Mesothelial cell of epicardium (in vitro differentiated cells): Measurements from ENCODE around the gene SOCS3. TPM values are rescaled to one million over a fixed set of nuclear protein-coding genes. Genes with fewer than 3 reads are reported as not detected.

Experiments used
- DNase-seq, 2 experiments: peaks; one replicate each; pipeline ENCODE4 v3.0.0; 2021; ENCODE audit warnings: low spot score in 2 of 2; ENCODE audit not compliant: unreplicated experiment in 2 of 2
- H3K27ac Mint-ChIP-seq: 2 replicates; pipeline ENCODE4 v1.8.0; 2021; ENCODE audit warnings: mixed read lengths
- H3K27me3 Mint-ChIP-seq: 2 replicates; pipeline ENCODE4 v1.8.0; 2021; ENCODE audit warnings: low read depth, mixed read lengths
- H3K36me3 Mint-ChIP-seq: 2 replicates; pipeline ENCODE4 v1.8.0; 2021; ENCODE audit warnings: mixed read lengths
- H3K4me1 Mint-ChIP-seq: 2 replicates; pipeline ENCODE4 v1.8.0; 2021; ENCODE audit warnings: mixed read lengths
- H3K4me3 Mint-ChIP-seq: 2 replicates; pipeline ENCODE4 v1.8.0; 2021; ENCODE audit warnings: mild to moderate bottlenecking, moderate library complexity, mixed read lengths
- H3K9me3 Mint-ChIP-seq: 2 replicates; pipeline ENCODE4 v1.8.0; 2021; ENCODE audit warnings: mixed read lengths
- CTCF ChIP-seq: fragments of 200-600 bp; sonication (generic); IDR thresholded peaks from one replicate; pipeline ENCODE4 v1.5.0; 2021; ENCODE audit warnings: antibody characterized with exemption; ENCODE audit not compliant: unreplicated experiment
- total RNA-seq: library from RNA; stranded (reverse); gene quantifications from 3 replicates; pipeline ENCODE4 v1.2.1, GENCODE V29; 2021

Gene SOCS3
- total RNA-seq, 1 donor from 2014 or later = 45.7 TPM

GRCh38 chr17:78343187-78343542 is 16.7 kb downstream of the SOCS3 start:
- no peak for TF ChIP-seq CTCF
- no peak for DNase-seq
- peak overlapping the region; percentile 36 for H3K4me3 Mint-ChIP-seq
- no peaks in the 10 kb centered on the region for H3K36me3 Mint-ChIP-seq
- H3K9me3 Mint-ChIP-seq = no peaks in the 10 kb centered on the region
- H3K27ac Mint-ChIP-seq = peak overlapping the region; percentile 69
- H3K27me3 Mint-ChIP-seq = no peaks in the 10 kb centered on the region
- H3K4me1 Mint-ChIP-seq = peaks cover 13% of the 10 kb centered on the region

GRCh38 chr17:78342449-78343186 is 17.3 kb downstream of the SOCS3 start:
- H3K36me3 Mint-ChIP-seq = no peaks in the 10 kb centered on the region
- H3K4me3 Mint-ChIP-seq = peak overlapping the region; percentile 36
- peaks cover 13% of the 10 kb centered on the region for H3K4me1 Mint-ChIP-seq
- no peak for TF ChIP-seq CTCF
- no peaks in the 10 kb centered on the region for H3K9me3 Mint-ChIP-seq
- peak overlapping the region; percentile 69 for H3K27ac Mint-ChIP-seq
- no peaks in the 10 kb centered on the region for H3K27me3 Mint-ChIP-seq
- no peak for DNase-seq

- H3K27me3 Mint-ChIP-seq = peaks cover 2% of the 10 kb centered on the region
- DNase-seq = peak; percentile 67 to 77
- H3K4me1 Mint-ChIP-seq = peaks cover 13% of the 10 kb centered on the region
- no peak overlapping the region for H3K4me3 Mint-ChIP-seq
- H3K9me3 Mint-ChIP-seq = no peaks in the 10 kb centered on the region
- H3K36me3 Mint-ChIP-seq = no peaks in the 10 kb centered on the region
- H3K27ac Mint-ChIP-seq = no peak overlapping the region
- no peak for TF ChIP-seq CTCF
These were observed 18.1 kb downstream of the SOCS3 start for GRCh38 chr17:78341559-78342448.

GRCh38 chr17:78340183-78340955 is 19.5 kb downstream of the SOCS3 start:
- TF ChIP-seq CTCF = no peak
- Mint-ChIP-seq H3K27ac (peak overlapping the region; percentile 17), H3K4me1 (peaks cover 13% of the 10 kb centered on the region), H3K36me3 (no peaks in the 10 kb centered on the region), H3K9me3 (no peaks in the 10 kb centered on the region), H3K27me3 (peaks cover 2% of the 10 kb centered on the region), H3K4me3 (peak overlapping the region; percentile 49)
- no peak for DNase-seq

GRCh38 chr17:78338486-78339259 is 21.2 kb downstream of the SOCS3 start:
- DNase-seq = no peak
- Mint-ChIP-seq H3K27ac (peak overlapping the region; percentile 66), H3K27me3 (peaks cover 2% of the 10 kb centered on the region), H3K4me1 (peaks cover 11% of the 10 kb centered on the region), H3K4me3 (no peak overlapping the region), H3K36me3 (no peaks in the 10 kb centered on the region), H3K9me3 (no peaks in the 10 kb centered on the region)
- TF ChIP-seq CTCF = no peak
